HL-60 (cell line): ENCODE measurements around the gene ZNF211.

Experiments
- GABPA ChIP-seq: IDR thresholded peaks from 2 replicates; pipeline ENCODE4 v1.6.1; 2012; ENCODE audit warnings: low read depth
- POLR2AphosphoS5 ChIP-seq: IDR thresholded peaks from 2 replicates; pipeline ENCODE4 v1.6.1; 2012; ENCODE audit warnings: low read depth
- SPI1 ChIP-seq: IDR thresholded peaks from 2 replicates; pipeline ENCODE4 v1.6.1; 2012; ENCODE audit warnings: low read depth, mild to moderate bottlenecking, borderline replicate concordance
- TF ChIP-seq, protein P1 (sequence below): IDR thresholded peaks from one replicate; pipeline ENCODE4 v1.5.1; 2011; ENCODE audit warnings: low read length, control low read depth, inconsistent platforms; ENCODE audit not compliant: insufficient read depth
- TF ChIP-seq, protein P2 (sequence below): IDR thresholded peaks from 2 replicates; pipeline ENCODE4 v1.6.1; 2012; ENCODE audit warnings: low read depth; ENCODE audit not compliant: insufficient replicate concordance

DNA sequence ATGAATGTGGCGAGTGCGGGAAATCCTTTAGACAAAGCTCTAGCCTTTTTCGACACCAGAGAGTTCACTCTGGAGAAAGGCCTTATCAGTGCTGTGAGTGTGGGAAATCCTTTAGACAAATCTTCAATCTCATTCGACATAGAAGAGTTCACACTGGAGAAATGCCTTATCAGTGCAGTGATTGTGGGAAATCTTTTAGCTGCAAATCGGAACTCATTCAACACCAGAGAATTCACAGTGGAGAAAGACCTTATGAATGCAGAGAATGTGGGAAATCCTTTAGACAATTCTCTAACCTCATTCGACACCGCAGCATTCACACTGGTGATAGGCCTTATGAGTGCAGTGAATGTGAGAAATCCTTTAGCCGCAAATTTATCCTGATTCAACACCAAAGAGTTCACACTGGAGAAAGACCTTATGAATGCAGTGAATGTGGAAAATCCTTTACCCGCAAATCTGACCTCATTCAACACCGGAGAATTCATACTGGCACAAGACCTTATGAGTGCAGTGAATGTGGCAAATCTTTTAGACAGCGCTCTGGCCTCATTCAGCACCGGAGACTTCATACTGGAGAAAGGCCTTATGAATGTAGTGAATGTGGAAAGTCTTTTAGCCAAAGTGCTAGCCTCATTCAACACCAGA, 54.5 kb downstream of the ZNF211 start:
- TF ChIP-seq, protein P1, sequence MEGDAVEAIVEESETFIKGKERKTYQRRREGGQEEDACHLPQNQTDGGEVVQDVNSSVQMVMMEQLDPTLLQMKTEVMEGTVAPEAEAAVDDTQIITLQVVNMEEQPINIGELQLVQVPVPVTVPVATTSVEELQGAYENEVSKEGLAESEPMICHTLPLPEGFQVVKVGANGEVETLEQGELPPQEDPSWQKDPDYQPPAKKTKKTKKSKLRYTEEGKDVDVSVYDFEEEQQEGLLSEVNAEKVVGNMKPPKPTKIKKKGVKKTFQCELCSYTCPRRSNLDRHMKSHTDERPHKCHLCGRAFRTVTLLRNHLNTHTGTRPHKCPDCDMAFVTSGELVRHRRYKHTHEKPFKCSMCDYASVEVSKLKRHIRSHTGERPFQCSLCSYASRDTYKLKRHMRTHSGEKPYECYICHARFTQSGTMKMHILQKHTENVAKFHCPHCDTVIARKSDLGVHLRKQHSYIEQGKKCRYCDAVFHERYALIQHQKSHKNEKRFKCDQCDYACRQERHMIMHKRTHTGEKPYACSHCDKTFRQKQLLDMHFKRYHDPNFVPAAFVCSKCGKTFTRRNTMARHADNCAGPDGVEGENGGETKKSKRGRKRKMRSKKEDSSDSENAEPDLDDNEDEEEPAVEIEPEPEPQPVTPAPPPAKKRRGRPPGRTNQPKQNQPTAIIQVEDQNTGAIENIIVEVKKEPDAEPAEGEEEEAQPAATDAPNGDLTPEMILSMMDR: no peak
- TF ChIP-seq, protein P2, sequence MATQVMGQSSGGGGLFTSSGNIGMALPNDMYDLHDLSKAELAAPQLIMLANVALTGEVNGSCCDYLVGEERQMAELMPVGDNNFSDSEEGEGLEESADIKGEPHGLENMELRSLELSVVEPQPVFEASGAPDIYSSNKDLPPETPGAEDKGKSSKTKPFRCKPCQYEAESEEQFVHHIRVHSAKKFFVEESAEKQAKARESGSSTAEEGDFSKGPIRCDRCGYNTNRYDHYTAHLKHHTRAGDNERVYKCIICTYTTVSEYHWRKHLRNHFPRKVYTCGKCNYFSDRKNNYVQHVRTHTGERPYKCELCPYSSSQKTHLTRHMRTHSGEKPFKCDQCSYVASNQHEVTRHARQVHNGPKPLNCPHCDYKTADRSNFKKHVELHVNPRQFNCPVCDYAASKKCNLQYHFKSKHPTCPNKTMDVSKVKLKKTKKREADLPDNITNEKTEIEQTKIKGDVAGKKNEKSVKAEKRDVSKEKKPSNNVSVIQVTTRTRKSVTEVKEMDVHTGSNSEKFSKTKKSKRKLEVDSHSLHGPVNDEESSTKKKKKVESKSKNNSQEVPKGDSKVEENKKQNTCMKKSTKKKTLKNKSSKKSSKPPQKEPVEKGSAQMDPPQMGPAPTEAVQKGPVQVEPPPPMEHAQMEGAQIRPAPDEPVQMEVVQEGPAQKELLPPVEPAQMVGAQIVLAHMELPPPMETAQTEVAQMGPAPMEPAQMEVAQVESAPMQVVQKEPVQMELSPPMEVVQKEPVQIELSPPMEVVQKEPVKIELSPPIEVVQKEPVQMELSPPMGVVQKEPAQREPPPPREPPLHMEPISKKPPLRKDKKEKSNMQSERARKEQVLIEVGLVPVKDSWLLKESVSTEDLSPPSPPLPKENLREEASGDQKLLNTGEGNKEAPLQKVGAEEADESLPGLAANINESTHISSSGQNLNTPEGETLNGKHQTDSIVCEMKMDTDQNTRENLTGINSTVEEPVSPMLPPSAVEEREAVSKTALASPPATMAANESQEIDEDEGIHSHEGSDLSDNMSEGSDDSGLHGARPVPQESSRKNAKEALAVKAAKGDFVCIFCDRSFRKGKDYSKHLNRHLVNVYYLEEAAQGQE: no peak
- no peak for TF ChIP-seq POLR2AphosphoS5
- TF ChIP-seq GABPA: no peak
- no peak for TF ChIP-seq SPI1
